HPDE6-E6E7 (cell line): ENCODE measurements around the gene PRKCE.

Source experiments
- DNase-seq: peaks from one replicate; pipeline ENCODE4 v3.0.0; 2011; ENCODE audit warnings: missing footprints; ENCODE audit errors: extremely low spot score

Gene PRKCE

DNA sequence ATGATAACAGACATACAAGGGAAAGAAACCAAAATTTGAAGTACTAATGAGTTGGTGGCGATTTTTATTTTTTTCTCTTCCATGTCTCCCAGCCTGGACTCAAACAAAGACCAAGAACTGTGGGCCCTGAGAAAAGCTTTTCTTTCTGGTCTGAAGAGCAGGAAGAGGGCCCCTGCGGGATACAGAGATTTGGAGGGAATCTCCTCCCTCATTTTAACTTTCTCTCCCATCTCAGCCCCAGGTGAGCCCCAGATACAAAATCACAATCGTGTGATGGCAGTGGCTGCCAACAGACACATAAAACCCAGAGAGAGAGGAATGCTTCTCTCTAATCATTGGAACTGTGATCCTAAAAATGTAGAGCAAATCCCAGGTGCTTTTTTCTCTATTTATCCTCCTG, 19.5 kb upstream of the PRKCE start:
- no peak for DNase-seq

GRCh38 chr2:45634223-45634622, 17.3 kb upstream of the PRKCE start:
- no peak for DNase-seq

- no peak for DNase-seq
Observed at GRCh38 chr2:45636008-45636407, 15.5 kb upstream of the PRKCE start.

- DNase-seq, result no peak
Observed at GRCh38 chr2:45637440-45637839, 14.0 kb upstream of the PRKCE start.

DNA sequence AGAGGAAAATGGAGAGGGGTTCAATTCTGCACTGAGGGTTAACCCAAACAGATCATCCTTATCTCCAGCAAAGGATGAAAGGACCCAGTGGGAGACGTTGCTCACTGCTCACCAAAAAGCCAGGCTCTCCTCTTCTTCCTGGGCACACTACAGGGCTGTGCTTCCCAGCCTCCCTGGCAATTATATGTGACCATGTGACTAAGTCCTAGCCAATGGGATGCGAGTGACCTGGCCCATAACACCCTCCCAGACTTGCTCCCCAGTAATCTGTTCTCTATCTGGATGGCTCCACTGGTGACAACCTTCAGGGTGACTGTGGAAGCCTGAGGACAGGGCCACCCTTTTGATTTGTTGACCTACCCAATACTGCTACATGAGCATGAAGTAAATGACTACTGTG, 10.9 kb upstream of the PRKCE start:
- DNase-seq, result no peak

DNA sequence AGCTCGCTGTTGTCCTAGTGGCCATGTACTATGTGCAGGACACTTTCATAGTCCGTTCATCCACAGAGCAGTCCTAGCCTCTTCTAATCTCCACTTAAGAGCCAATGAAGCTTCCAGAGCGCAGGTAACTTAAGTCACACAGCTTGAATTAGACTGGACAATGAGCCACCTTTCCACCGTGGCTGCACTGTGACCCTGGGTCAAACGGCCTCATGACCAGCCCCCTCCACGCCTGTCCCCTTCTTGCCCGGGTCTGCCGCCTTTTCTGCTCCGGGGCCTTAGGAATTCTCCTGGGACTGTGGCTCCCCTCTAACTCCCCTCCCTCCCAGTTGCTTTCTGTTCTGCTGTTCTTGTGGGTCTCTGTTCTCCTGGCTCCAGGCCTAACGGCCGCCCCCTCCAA, 8.4 kb upstream of the PRKCE start:
- DNase-seq, result no peak

DNA sequence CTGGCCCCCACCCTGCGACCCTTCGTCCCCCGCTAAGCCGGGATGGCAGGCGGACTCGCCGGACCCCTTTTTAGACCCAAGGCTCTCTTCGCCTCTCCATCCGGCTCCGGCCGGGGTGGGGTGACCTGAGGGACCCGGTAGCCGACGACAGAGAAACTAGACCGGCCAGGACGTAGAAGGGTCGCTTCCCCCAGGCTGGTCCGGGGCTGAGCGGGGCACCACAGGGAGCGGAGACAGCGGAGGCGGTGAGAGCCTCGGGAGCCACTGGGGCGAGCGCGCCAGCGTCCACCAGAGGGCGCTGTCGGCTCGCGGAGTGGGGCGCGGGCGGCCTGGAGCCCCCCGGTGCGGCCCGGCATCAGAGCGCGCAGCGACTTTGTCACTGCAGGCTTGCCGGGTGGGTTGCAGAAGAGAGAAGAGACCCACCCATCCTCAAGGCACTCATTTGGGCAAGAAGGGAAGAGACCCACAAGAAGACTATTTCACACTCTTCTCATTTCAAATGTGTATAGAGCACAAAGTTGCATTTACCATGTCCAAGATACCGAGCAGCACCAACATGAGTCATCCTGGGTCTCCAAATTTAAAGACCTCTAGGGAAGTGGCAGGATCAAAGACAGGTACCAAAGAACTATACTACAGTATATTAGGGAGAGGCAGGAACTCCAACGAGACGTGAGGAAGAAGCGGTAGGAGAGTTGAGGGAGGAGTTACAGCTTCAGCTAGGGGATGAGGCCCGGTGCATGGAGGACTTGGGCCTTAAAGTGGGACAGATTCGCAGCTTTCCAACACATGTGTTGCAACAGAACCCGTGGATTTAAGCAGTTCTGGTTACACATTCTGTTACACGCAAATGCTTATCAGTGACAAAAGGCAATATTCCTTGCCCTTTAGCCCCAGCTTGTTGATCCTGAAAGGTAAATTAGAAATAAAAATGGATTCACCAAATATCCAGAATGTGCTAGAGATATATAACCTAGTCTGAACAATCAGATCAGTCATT, 7.6 kb upstream of the PRKCE start:
- peak; percentile 77 for DNase-seq

GRCh38 chr2:45646289-45646688, 5.2 kb upstream of the PRKCE start:
- no peak for DNase-seq

DNA sequence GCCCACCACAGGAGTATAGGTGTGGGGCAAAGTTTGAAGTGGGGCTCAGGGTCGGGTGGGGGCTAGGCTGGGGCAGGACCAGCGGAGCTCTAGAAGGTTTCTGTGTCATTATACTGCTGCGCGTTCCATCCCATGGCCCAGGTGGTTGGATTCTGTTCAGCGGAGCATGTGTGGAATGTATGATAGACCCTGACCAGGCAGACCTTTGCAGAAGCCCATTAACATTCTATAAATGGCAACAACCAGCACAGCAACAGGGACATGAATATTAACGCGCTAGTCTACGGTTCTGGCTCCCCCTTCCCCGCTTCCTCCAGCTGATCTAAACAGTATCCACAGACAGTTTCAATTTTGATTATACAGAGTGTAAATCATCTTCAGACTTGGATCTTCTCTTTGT, 4.1 kb upstream of the PRKCE start:
- DNase-seq, result no peak

GRCh38 chr2:45647986-45648520, 3.4 kb upstream of the PRKCE start:
- no peak for DNase-seq

DNA sequence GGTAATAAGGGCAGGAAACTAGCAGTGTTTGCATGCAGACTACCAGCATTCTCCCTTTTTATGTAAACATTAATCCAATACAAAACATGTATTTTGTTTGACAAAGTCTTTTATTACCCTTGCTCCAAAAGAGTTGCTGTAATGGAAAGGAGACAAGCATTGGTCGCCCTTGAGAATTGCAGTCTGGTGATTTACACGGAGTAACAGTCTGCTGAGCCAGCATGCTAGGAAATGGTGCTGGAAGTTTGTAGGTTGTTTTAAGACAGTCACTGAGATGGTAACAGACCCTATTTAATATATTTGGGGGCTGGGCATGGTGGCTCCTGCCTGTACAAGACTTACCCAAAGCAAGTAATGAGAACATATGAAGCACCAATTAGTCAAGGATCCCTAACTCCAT, 2.8 kb upstream of the PRKCE start:
- DNase-seq, result no peak

DNA sequence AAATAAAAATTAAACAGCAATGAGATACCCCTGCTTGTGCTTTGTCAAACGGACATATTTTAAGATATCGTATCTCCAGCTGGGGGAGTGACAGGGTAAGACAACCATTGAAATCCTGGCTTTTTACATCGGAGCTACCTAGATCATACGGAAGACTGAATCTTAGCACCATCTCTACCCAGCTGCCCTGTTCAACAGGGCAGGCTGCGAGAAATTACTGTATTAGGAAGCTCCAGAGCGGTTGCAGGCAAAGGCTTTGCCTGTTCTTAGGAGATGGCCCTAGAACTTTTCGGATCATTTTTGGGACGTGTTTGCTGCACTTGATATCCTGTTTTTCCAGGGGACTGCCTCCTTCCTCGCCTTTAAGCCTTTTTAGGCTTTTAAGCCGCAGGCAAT, 2.0 kb upstream of the PRKCE start:
- DNase-seq, result no peak

GRCh38 chr2:45649858-45650811, 1.3 kb upstream of the PRKCE start:
- peak; percentile 44 for DNase-seq

DNA sequence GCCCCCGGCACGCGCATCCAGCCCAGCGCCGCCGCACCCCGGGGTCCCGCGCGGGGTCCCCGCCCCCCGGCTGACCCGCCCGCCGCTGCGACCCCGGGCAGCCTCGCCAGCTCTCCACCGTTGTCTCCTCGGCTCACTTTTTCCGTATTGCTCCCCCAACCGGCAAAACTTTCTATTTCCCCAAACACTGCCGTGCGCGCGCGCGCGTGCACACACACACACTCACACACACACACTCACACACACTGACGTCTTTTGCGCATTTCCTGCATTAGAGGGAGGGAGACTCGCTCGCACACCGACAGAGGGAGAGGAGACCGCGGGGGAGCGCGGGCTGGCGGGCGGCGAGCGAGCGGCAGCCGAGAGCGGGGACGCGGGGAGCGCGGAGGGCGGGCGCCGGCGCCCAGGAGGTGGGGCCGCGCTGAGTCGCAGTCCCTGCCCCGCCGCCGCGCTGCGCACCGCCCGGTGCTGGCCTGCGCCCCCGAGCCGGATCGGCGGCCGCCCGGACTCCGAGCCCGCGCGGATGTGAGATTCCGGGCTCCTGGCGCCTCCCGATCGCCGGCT, 542 bp upstream of the PRKCE start:
- peak; percentile 70 for DNase-seq

GRCh38 chr2:45652090-45653031, 886 bp downstream of the PRKCE start:
- no peak for DNase-seq

- no peak for DNase-seq
Observed at GRCh38 chr2:45653122-45653913, 1.8 kb downstream of the PRKCE start.

DNA sequence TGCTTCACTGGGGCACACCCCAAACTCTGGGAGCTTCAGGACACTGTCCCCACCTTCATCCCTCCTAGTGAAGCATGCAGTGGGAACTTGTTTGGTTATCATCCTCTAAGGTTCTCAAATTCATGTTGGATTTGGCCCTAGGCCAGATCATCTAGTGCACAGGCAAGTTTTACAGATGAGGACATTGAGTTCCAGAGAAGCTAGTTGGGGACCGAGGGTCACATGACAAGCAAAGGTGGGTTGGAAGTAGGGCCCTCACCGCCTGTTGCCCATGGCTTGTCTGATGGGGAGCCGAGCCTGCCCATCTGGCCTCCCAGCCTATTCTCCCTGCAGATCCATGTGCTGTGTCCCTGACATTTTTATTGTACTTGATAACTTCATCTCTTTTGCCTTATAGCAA, 2.8 kb downstream of the PRKCE start:
- DNase-seq, result no peak

GRCh38 chr2:45661828-45662227, 10.4 kb downstream of the PRKCE start:
- no peak for DNase-seq

DNA sequence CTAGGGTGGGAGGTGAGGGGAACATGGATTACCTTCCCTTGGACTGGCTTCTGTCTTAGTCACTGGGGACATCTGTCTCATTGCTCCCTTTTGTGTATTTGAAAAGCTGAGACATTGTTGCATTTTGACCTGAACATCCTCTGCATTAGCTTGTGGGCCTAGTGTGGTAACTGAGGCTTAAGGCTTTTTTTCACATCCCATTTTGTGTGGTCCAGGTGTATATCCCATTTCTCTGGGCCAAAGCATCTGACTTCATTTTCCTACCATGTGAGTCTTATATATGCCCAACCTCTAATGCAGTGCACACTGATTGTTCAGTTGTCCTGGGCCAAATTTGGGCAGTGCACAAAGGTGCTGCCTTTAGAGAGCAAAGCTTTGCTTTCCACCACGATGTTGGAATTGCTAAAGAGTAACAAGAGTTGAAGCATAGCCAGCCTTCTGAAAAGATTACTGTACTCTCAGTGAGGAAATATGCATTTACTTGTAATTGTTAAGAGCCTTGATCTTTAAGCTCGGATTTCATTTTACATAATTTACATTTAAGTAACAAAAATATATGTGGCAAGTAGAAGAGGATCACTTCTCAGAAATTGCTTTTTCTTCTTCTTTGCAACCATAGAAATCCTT, 13.3 kb downstream of the PRKCE start:
- DNase-seq, result no peak
